Measurements from ENCODE around the gene OSBPL9. TPM values are rescaled to one million over a fixed set of nuclear protein-coding genes. Genes with fewer than 3 reads are reported as not detected.
A peak's percentile ranks its signal among the peaks of the same experiment; 100 is the strongest.

OSBPL9 gene
- total and polyA plus RNA-seq, 10 of the 15 experiments (the other 5 are each of a cell fraction or from before 2014, with no cell fraction given), result 25.9 to 156 (median 108) TPM

DNA sequence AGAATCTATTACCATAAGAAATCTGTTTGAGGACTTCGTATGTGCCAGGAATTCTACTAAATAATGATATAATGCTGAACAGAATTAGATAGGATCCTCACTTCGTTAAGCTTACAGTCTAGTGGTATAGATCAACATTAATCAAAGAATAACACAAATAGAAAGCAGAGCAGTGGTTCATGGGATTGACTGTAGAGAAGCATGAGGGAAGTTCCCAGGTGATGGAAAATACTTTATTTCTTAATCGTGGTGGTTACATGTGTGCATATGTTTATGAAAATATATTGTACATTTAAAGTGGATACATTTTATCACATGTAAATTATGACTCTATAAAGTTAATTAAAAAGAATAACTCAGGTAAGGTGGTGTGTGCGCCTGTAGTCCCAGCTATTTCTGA is 110.5 kb downstream of the OSBPL9 start:
- peaks cover 41% of the 10 kb centered on the region for H3K79me2 ChIP-seq (ENCODE audit: control insufficient read depth, insufficient read depth, low read length)
- H3K36me3 ChIP-seq (ENCODE audit: control insufficient read depth in 2 of 2, insufficient read depth in 2 of 2, low read length in 1 of 2), result no peaks in the 10 kb centered on the region
- SMC1A ChIA-PET (ENCODE audit: uncharacterized antibody, unreplicated experiment), result interaction anchor here (0.8 to 11.5 kb wide), 11 partner anchors 10 to 226 kb away, joined by 3 to 154 read pairs (median 4); no protein-coding TSS in a partner anchor
- in situ Hi-C loops (cut with MboI), result no loop called here
- ATAC-seq (no peak), DNase-seq (ENCODE audit: low read depth, low spot score) (no peak), FAIRE-seq (no peak)
- H4K20me1 ChIP-seq (ENCODE audit: control insufficient read depth, insufficient read depth), result no peaks in the 10 kb centered on the region
- CTCF ChIA-PET, result interaction anchor here (0.6 to 4.7 kb wide), 4 partner anchors 13 to 152 kb away, joined by 3 to 27 read pairs (median 3); no protein-coding TSS in a partner anchor
- BruUV-seq (replicated peaks), result no TSS peak
- no peak overlapping the region for H3K4me3 ChIP-seq
- no peaks in the 10 kb centered on the region for H3K27me3 ChIP-seq (replicated peaks in 1 of 2; ENCODE audit: control insufficient read depth in 2 of 2, insufficient read depth in 2 of 2, low read length in 1 of 2)
- POLR2A ChIA-PET, result interaction anchor here (0.6 to 10.0 kb wide), 12 partner anchors 8 to 329 kb away, joined by 3 to 99 read pairs (median 4); partner anchors contain the start of genes BTF3L4 and EPS15
- peak overlapping the region; percentile 19; the same call in 1 of the 2 replicates for H3K4me2 ChIP-seq (ENCODE audit: control insufficient read depth, insufficient read depth)
- no peak for TF ChIP-seq SPI1 (IDR thresholded peaks at IDR 0.05; ENCODE audit: borderline replicate concordance, insufficient read depth, low read depth, low read length)
- no peak for TF ChIP-seq RCOR1 (conservative IDR thresholded peaks at IDR 0.05; ENCODE audit: low read depth, low read length)
- RAD21 ChIA-PET (ENCODE audit: unreplicated experiment), result interaction anchor here (0.6 to 4.2 kb wide), 8 partner anchors 11 to 461 kb away, joined by 3 to 50 read pairs (median 6); no protein-coding TSS in a partner anchor
- intact Hi-C loops (cut with micrococcal nuclease; ENCODE audit: unreplicated experiment), result loop anchor here (5.0 kb wide), 1 partner anchor 50 kb away; no protein-coding TSS in a partner anchor
- H3K9me3 ChIP-seq (replicated peaks; ENCODE audit: control insufficient read depth, insufficient read depth, low read length), result no peaks in the 10 kb centered on the region
- H2AFZ ChIP-seq (ENCODE audit: control insufficient read depth, low read depth, low read length), result peak overlapping the region; percentile 30
- peak overlapping the region; percentile 95 for H3K27ac ChIP-seq (ENCODE audit: control insufficient read depth, insufficient read depth)
- no peak overlapping the region; the same call in 1 of the 2 replicates for H3K9ac ChIP-seq (ENCODE audit: control insufficient read depth, insufficient read depth, low read length)
- peaks cover 26% of the 10 kb centered on the region for H3K4me1 ChIP-seq (ENCODE audit: control insufficient read depth, insufficient read depth, low read length)
- 38% methylated on average over 4 of the region's 4 CpGs for WGBS (ENCODE audit: insufficient coverage, insufficient replicate concordance, low lambda C conversion rate, missing lambda C conversion rate)

DNA sequence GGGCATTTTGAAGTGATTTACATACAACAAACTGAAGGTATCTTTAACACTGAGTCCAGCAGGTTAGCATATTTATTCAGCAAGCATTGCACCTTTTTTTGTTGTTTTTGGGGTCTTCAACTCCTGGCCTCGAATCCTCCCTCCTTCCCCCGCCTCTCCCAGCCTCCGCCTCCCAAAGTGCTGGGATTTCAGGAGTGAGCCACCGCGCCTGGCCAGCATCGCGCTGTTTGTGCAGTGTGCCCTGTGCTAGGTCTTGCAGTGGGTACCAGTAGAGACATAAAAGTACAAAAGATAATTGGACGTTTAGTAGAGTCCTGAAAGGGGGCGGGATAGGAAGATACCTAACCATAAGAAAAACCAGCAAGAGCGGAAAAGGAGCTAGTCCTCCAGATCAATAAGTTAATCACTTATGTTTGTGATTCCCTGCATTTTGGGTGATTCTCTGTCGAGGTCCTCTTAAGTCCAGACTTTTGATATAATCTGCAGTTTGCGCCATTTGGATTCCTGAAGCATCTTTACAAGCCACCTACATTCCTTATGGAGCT is 111.8 kb downstream of the OSBPL9 start:
- peaks cover 55% of the 10 kb centered on the region for H3K79me2 ChIP-seq (ENCODE audit: control insufficient read depth, insufficient read depth, low read length)
- intact Hi-C loops (cut with micrococcal nuclease; ENCODE audit: unreplicated experiment) (loop anchor here (5.0 kb wide), 1 partner anchor 51 kb away; no protein-coding TSS in a partner anchor), in situ Hi-C loops (cut with MboI) (no loop called here)
- no peaks in the 10 kb centered on the region for H3K27me3 ChIP-seq (replicated peaks in 1 of 2; ENCODE audit: control insufficient read depth in 2 of 2, insufficient read depth in 2 of 2, low read length in 1 of 2)
- no peaks in the 10 kb centered on the region for H4K20me1 ChIP-seq (ENCODE audit: control insufficient read depth, insufficient read depth)
- peak overlapping the region; percentile 78 for H3K9ac ChIP-seq (ENCODE audit: control insufficient read depth, insufficient read depth, low read length)
- FAIRE-seq (no peak), DNase-seq (ENCODE audit: low read depth, low spot score) (no peak), ATAC-seq (peak; percentile 7; the same call in 1 of the 3 replicates)
- H3K4me2 ChIP-seq (ENCODE audit: control insufficient read depth, insufficient read depth), result peak overlapping the region; percentile 81
- BruUV-seq (replicated peaks), result TSS peak; percentile 100
- H3K27ac ChIP-seq (ENCODE audit: control insufficient read depth, insufficient read depth), result peak overlapping the region; percentile 95
- ChIA-PET SMC1A (ENCODE audit: uncharacterized antibody, unreplicated experiment) (interaction anchor here (1.2 to 11.5 kb wide), 6 partner anchors 12 to 223 kb away, joined by 4 to 154 read pairs (median 6); no protein-coding TSS in a partner anchor), RAD21 (ENCODE audit: unreplicated experiment) (interaction anchor here (0.8 to 4.2 kb wide), 4 partner anchors 10 to 213 kb away, joined by 3 to 50 read pairs (median 3); no protein-coding TSS in a partner anchor), CTCF (interaction anchor here (4.7 kb wide), 1 partner anchor 40 kb away, joined by 27 read pairs; no protein-coding TSS in a partner anchor), POLR2A (interaction anchor here (0.6 to 10.0 kb wide), 14 partner anchors 8 to 328 kb away, joined by 3 to 99 read pairs (median 4); partner anchors contain the start of gene BTF3L4)
- 29% methylated on average over 12 of the region's 12 CpGs for WGBS (ENCODE audit: insufficient coverage, insufficient replicate concordance, low lambda C conversion rate, missing lambda C conversion rate)
- peak overlapping the region; percentile 85 for H2AFZ ChIP-seq (ENCODE audit: control insufficient read depth, low read depth, low read length)
- TF ChIP-seq PML (IDR thresholded peaks at IDR 0.05; ENCODE audit: low read length) (0 out of 2 replicates have a peak, but pooled peaks have one; percentile 6), ZNF622 (IDR thresholded peaks at IDR 0.05) (no peak)
- peaks cover 26% of the 10 kb centered on the region for H3K4me1 ChIP-seq (ENCODE audit: control insufficient read depth, insufficient read depth, low read length)
- H3K4me3 ChIP-seq, result peak overlapping the region; percentile 65
- H3K9me3 ChIP-seq (replicated peaks; ENCODE audit: control insufficient read depth, insufficient read depth, low read length), result no peaks in the 10 kb centered on the region
- no peaks in the 10 kb centered on the region for H3K36me3 ChIP-seq (ENCODE audit: control insufficient read depth in 2 of 2, insufficient read depth in 2 of 2, low read length in 1 of 2)
